Measurements from ENCODE around the gene DCLK1. TPM values are rescaled to one million over a fixed set of nuclear protein-coding genes. Genes with fewer than 3 reads are reported as not detected.

Gene DCLK1
- total RNA-seq, 1 donor from 2014 or later: not detected

Other genes starting within 250 kb of the DCLK1 start
- gene SOHLH2, start 83.2 kb upstream of the DCLK1 start, total RNA-seq: not detected in 2 replicates
- gene CCDC169, start 166.4 kb upstream of the DCLK1 start, total RNA-seq: 0.23 and 0.46 TPM in 2 replicates
- 31.7 and 32.0 TPM in 2 replicates for gene SPART, start 215.0 kb upstream of the DCLK1 start, total RNA-seq